ENCODE data around the gene FOXB2.
"Not testable (repeated sequence)": the region's sequence is repeated elsewhere in the genome, so short reads cannot be mapped to it uniquely, and the experiment has no call there.

Gene FOXB2

DNA sequence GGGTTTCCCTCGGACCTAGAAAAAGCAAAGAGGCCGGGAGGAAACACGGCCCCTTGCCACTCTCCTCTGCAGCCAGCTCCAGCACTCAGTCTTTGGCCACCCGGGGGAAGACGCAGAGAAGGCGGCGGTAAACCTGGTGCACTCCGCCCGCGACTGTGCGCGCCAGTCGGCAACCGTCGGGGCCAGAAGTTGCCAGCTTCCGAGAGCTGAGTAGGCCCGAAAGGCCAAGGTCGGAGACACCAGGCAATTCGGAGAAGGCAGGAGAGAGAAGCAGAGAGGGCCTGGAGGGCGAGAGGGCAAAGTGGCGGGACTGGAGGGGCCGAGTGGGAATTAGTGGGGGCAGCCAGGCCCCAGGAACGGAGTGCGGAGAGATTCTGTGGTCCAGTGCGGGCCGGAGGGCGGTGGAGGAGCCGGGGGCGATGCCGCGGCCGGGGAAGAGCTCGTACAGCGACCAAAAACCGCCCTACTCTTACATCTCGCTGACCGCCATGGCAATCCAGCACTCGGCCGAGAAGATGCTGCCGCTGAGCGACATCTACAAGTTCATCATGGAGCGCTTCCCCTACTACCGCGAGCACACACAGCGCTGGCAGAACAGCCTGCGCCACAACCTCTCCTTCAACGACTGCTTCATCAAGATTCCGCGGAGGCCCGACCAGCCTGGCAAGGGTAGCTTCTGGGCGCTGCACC lies at the start of gene FOXB2:
Gene FOXB2, plus strand, starts transcription at position 420 of the 690 bp plus-strand sequence. Its CDS starts 0 bp downstream, at position 420.
- TF ChIP-seq, protein P1, sequence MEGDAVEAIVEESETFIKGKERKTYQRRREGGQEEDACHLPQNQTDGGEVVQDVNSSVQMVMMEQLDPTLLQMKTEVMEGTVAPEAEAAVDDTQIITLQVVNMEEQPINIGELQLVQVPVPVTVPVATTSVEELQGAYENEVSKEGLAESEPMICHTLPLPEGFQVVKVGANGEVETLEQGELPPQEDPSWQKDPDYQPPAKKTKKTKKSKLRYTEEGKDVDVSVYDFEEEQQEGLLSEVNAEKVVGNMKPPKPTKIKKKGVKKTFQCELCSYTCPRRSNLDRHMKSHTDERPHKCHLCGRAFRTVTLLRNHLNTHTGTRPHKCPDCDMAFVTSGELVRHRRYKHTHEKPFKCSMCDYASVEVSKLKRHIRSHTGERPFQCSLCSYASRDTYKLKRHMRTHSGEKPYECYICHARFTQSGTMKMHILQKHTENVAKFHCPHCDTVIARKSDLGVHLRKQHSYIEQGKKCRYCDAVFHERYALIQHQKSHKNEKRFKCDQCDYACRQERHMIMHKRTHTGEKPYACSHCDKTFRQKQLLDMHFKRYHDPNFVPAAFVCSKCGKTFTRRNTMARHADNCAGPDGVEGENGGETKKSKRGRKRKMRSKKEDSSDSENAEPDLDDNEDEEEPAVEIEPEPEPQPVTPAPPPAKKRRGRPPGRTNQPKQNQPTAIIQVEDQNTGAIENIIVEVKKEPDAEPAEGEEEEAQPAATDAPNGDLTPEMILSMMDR (IDR thresholded peaks at IDR 0.05; ENCODE audit: insufficient read depth, low read depth, low read length, missing control alignments), result no peak
- no peak for DNase-seq (ENCODE audit: low read depth)
- no peak within 1 kb of the TSS for H3K4me3 ChIP-seq (ENCODE audit: low read depth, low read length)

DNA sequence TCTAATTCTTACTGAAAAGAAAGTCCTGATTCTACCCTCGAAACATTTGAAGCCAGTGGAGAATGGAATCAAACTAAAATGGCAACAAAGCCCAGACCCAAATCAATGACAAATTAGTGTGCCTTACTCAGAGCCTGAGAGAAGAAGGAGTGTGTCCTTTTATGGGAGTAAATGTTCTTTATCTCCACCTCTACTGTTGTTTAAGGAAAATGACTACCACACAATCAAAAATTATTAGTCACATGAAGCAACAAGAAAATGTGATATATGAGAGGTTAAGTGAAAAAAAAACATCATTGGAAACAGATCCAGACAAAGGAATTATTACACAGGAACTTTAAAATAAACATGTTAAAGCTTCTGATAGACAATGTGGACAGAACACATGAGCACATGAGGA lies 49.7 kb upstream of the FOXB2 start:
- TF ChIP-seq, protein P1 (IDR thresholded peaks at IDR 0.05; ENCODE audit: insufficient read depth, low read depth, low read length, missing control alignments), result no peak
- no peak for DNase-seq (ENCODE audit: low read depth)
- no peak overlapping the region for H3K4me3 ChIP-seq (ENCODE audit: low read depth, low read length)

DNA sequence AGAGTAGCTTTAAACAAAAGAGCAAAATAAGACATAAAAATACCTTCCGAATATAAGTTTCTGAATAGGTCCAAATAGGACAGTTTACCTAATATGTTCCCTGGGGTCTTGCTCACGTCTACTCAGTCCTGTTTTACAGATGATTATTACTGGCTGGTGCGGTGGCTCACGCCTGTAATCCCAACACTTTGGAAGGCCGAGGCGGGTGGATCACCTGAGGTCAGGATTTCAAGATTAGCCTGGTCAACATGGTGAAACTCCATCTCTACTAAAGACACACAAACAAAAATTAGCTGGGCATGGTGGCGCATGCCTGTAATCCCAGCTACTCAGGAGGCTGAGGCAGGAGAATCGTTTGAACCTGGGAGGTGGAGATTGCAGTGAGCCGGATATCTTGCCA lies 40.6 kb upstream of the FOXB2 start:
- not testable (repeated sequence) for H3K4me3 ChIP-seq (ENCODE audit: low read depth, low read length); DNase-seq (ENCODE audit: low read depth)

DNA sequence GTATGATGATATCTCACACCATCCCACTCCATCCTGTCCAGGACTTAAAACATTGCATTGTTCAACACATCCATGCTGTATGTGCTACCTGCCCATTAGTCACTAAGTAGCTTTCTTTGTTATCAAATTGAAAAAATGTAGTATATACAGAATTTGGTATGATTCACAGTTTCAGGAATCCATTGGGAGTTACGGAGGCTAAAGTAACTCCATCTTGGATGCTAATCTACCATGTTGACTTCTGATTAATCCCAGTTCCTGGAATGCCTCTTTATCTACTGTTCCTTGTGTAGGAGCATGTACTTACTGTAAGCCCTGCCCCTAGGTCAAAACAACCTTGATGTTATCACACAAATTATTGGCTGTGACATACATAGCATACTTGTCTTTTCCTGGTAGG lies 38.9 kb upstream of the FOXB2 start:
- no peak overlapping the region for H3K4me3 ChIP-seq (ENCODE audit: low read depth, low read length)
- TF ChIP-seq, protein P1 (IDR thresholded peaks at IDR 0.05; ENCODE audit: insufficient read depth, low read depth, low read length, missing control alignments), result no peak
- DNase-seq (ENCODE audit: low read depth), result no peak

DNA sequence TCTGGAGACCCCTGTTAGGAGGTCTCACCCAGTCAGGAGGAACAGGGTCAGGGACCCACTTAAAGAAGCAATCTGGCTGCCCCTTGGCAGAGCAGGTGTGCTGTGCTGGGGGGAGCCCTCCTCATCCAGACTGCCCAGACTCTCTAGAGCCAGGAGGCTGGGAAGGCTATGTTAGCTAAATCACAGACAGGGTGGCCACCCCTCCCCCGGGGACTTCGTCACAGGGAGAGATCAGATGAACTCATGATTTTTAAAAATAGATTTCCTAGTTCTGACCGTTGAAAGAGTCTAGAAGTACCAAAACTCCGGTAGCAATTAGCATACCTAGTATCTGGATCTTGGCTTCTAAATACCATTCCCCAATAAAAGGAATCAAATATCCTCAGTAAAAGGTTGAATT lies 35.0 kb upstream of the FOXB2 start:
- DNase-seq (ENCODE audit: low read depth), result no peak
- TF ChIP-seq, protein P1 (IDR thresholded peaks at IDR 0.05; ENCODE audit: insufficient read depth, low read depth, low read length, missing control alignments), result no peak

DNA sequence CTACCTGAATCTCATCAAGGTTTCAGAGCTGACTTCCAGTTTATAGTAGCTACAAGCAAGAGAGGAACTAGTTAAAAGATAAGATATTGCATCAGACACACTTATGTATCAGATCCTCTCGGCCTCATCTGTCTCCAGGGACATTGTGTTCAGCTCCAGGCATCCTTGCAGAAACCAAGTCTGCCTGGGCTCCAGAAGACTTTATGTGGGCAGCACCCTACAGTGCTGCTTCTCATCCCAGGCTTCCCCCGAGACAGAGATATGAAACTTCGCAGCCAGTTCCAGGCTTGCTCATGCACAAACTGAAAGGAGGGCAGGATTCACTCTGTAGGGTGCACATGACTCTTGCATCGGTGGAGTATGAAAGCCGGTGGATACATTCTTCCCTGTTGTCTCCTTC lies 33.9 kb upstream of the FOXB2 start:
- DNase-seq (ENCODE audit: low read depth), result no peak
- TF ChIP-seq, protein P1 (IDR thresholded peaks at IDR 0.05; ENCODE audit: insufficient read depth, low read depth, low read length, missing control alignments), result no peak
- no peak overlapping the region for H3K4me3 ChIP-seq (ENCODE audit: low read depth, low read length)

More for the DNA sequence above, 35.0 kb upstream of the FOXB2 start:
- no peak overlapping the region for H3K4me3 ChIP-seq (ENCODE audit: low read depth, low read length)

DNA sequence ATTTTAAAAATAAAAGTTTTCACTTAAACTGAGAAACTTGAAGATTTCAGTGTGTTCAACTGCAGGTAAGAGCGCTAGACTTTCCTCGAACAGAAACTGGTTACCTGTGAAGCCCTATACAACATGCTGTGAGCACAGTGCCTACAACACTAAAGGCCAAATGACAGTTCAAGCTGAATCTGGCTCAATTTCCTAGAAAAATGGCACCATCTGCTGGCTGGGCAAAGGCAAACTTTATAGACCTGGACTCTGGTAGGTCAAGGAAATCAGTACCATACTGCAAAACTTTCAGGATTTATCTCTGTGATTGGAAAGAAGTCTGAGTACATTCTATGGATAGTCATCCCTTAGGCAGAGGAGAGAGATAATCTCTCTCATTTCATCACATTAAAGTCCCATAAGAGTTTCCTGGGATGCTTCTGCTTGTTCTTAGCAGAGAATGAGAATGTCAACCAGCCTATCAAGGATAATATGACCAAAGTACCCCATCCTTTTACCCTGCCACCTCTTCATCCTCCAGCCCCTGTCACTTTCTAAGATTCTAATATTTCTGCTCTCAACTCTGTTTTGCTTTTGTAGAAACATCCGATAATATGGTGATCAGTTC lies 31.8 kb upstream of the FOXB2 start:
- DNase-seq (ENCODE audit: low read depth), result peak; percentile 49
- no peak overlapping the region for H3K4me3 ChIP-seq (ENCODE audit: low read depth, low read length)
- TF ChIP-seq, protein P1 (IDR thresholded peaks at IDR 0.05; ENCODE audit: insufficient read depth, low read depth, low read length, missing control alignments), result peak; percentile 39
